ENCODE data around the gene HMGN4. TPM values are rescaled to one million over a fixed set of nuclear protein-coding genes. Genes with fewer than 3 reads are reported as not detected.
"Not testable (repeated sequence)": the region's sequence is repeated elsewhere in the genome, so short reads cannot be mapped to it uniquely, and the experiment has no call there.

The HMGN4 gene
- total RNA-seq, 1 donor from 2014 or later, result 58.4 TPM

- TF ChIP-seq CTCF (IDR thresholded peaks at IDR 0.05), result peak in 2 of 3 experiments; percentile 4 to 33
- peak in 1 of 2 donors; percentile 13 for TF ChIP-seq POLR2A (IDR thresholded peaks at IDR 0.05)
- peak in 1 of 2 donors; percentile 73 for TF ChIP-seq POLR2AphosphoS5 (IDR thresholded peaks at IDR 0.05; ENCODE audit: insufficient read depth in 1 of 2, low read depth in 1 of 2)
- Histone ChIP-seq H3K36me3 (no peaks in the 10 kb centered on the region), H3K9me3 (no peaks in the 10 kb centered on the region), H3K27me3 (no peaks in the 10 kb centered on the region), H3K4me3 (peak overlapping the region; percentile 56 to 88), H3K27ac (peak overlapping the region; percentile 91), H3K4me1 (peaks cover 15% of the 10 kb centered on the region)
- intact Hi-C loops (cut with DNase I), result no loop called here
- DNase-seq (ENCODE audit: extremely low spot score in 2 of 2), result no peak
These were observed 16.4 kb upstream of the HMGN4 start for GRCh38 chr6:26521600-26522391.

GRCh38 chr6:26522486-26523228 lies 15.5 kb upstream of the HMGN4 start:
- intact Hi-C loops (cut with DNase I); H3K9me3 ChIP-seq; DNase-seq (ENCODE audit: extremely low spot score in 2 of 2); H3K27me3 ChIP-seq; H3K36me3 ChIP-seq: not testable (repeated sequence)
- Histone ChIP-seq H3K4me3 (peak overlapping the region; percentile 56 to 88), H3K27ac (peak overlapping the region; percentile 91), H3K4me1 (peaks cover 15% of the 10 kb centered on the region)

GRCh38 chr6:26524314-26524713 lies 13.9 kb upstream of the HMGN4 start:
- H3K27me3 ChIP-seq; DNase-seq (ENCODE audit: extremely low spot score in 2 of 2); H3K36me3 ChIP-seq; H3K9me3 ChIP-seq; intact Hi-C loops (cut with DNase I); H3K27ac ChIP-seq; H3K4me3 ChIP-seq: not testable (repeated sequence)
- peaks cover 15% of the 10 kb centered on the region for H3K4me1 ChIP-seq

GRCh38 chr6:26524722-26525370 lies 13.3 kb upstream of the HMGN4 start:
- TF ChIP-seq POLR2A (IDR thresholded peaks at IDR 0.05), result no peak
- no peak for TF ChIP-seq CTCF (IDR thresholded peaks at IDR 0.05)
- Histone ChIP-seq H3K9me3 (no peaks in the 10 kb centered on the region), H3K4me3 (no peak overlapping the region), H3K4me1 (peaks cover 15% of the 10 kb centered on the region), H3K27me3 (no peaks in the 10 kb centered on the region), H3K36me3 (no peaks in the 10 kb centered on the region), H3K27ac (no peak overlapping the region)
- intact Hi-C loops (cut with DNase I), result no loop called here
- DNase-seq (ENCODE audit: extremely low spot score in 2 of 2), result no peak

GRCh38 chr6:26525838-26526237 lies 12.3 kb upstream of the HMGN4 start:
- TF ChIP-seq CTCF (IDR thresholded peaks at IDR 0.05) (no peak), POLR2AphosphoS5 (IDR thresholded peaks at IDR 0.05; ENCODE audit: insufficient read depth in 1 of 2, low read depth in 1 of 2) (no peak), POLR2A (IDR thresholded peaks at IDR 0.05) (no peak)
- Histone ChIP-seq H3K27ac (no peak overlapping the region), H3K36me3 (no peaks in the 10 kb centered on the region), H3K9me3 (no peaks in the 10 kb centered on the region), H3K27me3 (no peaks in the 10 kb centered on the region), H3K4me3 (no peak overlapping the region), H3K4me1 (peaks cover 15% of the 10 kb centered on the region)
- no peak for DNase-seq (ENCODE audit: extremely low spot score in 2 of 2)
- intact Hi-C loops (cut with DNase I), result no loop called here

Measured in vagina (tissue), 2 donors.